H1 (cell line): ENCODE data around the gene TMPRSS9. TPM values are rescaled to one million over a fixed set of nuclear protein-coding genes. Genes with fewer than 3 reads are reported as not detected.

Experiments
- BACH1 ChIP-seq: IDR thresholded peaks from 2 replicates; pipeline ENCODE4 v1.6.1; 2012; ENCODE audit warnings: low read length, improper control_type of control experiment
- CTBP2 ChIP-seq: IDR thresholded peaks from 2 replicates; pipeline ENCODE4 v1.7.0; 2011; ENCODE audit warnings: borderline replicate concordance, mild to moderate bottlenecking, moderate library complexity, mixed read lengths, low read length; ENCODE audit not compliant: insufficient read depth, insufficient read length
- EGR1 ChIP-seq: IDR thresholded peaks from 2 replicates; pipeline ENCODE4 v1.6.1; 2011; ENCODE audit warnings: low read depth, low read length, borderline replicate concordance
- EP300 ChIP-seq, 2 experiments: IDR thresholded peaks; 1 replicate in 1 of 2; 2 replicates in 1 of 2; pipeline ENCODE4 v1.6.1; 2011 to 2012; ENCODE audit warnings: low read depth in 2 of 2, low read length in 2 of 2, mild to moderate bottlenecking in 2 of 2, borderline replicate concordance in 1 of 2, inconsistent platforms in 1 of 2, moderate library complexity in 1 of 2
- MAFK ChIP-seq: IDR thresholded peaks from 2 replicates; pipeline ENCODE4 v1.6.1; 2012; ENCODE audit warnings: low read depth, mild to moderate bottlenecking, improper control_type of control experiment, low read length
- POLR2AphosphoS5 ChIP-seq: IDR thresholded peaks from 2 replicates; pipeline ENCODE4 v1.6.1; 2011; ENCODE audit warnings: low read depth, low read length
- RFX5 ChIP-seq: IDR thresholded peaks from 2 replicates; pipeline ENCODE4 v1.6.1; 2011; ENCODE audit warnings: low read depth, low read length, improper control_type of control experiment, borderline replicate concordance
- RNF2 ChIP-seq: fragments of 200-900, 300-1000 bp; sonication (generic); IDR thresholded peaks from 2 replicates; pipeline ENCODE4 v1.7.1; 2016; ENCODE audit warnings: borderline replicate concordance, low read depth, mild to moderate bottlenecking, antibody characterized with exemption, low read length; ENCODE audit not compliant: poor library complexity, severe bottlenecking; ENCODE audit errors: missing control alignments
- SIRT6 ChIP-seq: IDR thresholded peaks from one replicate; pipeline ENCODE4 v1.7.1; 2012; ENCODE audit warnings: low read length, inconsistent platforms
- polyA plus RNA-seq, 7 experiments: library from polyadenylated mRNA; depleted of rRNA in 3 of 7; stranded (reverse) in 5 of 7; unstranded in 2 of 7; fragments of >200 nt in 5 of 7; fragments of 200-250 nt in 2 of 7; gene quantifications; 1 replicate in 5 of 7; 2 replicates in 1 of 7; 4 replicates in 1 of 7; pipeline versions ENCODE4 v1.2.1 to v1.2.3, GENCODE V29; 2011 to 2013; ENCODE audit warnings: missing spikeins in 2 of 7, mixed read lengths in 2 of 7
- total RNA-seq: library from RNA; stranded (reverse); fragmentation: NEBNext Ultra II Directional; extraction: Animal tissue kit (Norgen Biotek cat#: 25700); gene quantifications from 2 replicates; pipeline ENCODE4 v1.2.1, GENCODE V29; 2021

The TMPRSS9 gene
- total and polyA plus RNA-seq, 2 of the 8 experiments (the other 6 are each of a cell fraction or from before 2014, with no cell fraction given): 0.15 to 0.19 TPM

- TF ChIP-seq CTBP2 (no peak), EGR1 (no peak), MAFK (no peak), BACH1 (no peak), RFX5 (no peak), EP300 (IDR thresholded peaks at IDR 0.05; ENCODE audit: borderline replicate concordance in 1 of 2, low read depth in 2 of 2, low read length in 2 of 2) (no peak), POLR2AphosphoS5 (no peak), SIRT6 (no peak), RNF2 (no peak)
- TF ChIP-seq, all 59 proteins: peak for 0
Measured at GRCh38 chr19:2398735-2399305, 38.8 kb downstream of the TMPRSS9 start (continued).
